CD4-positive, alpha-beta T cell treated with Interleukin-12 subunit alpha and Interleukin-12 subunit beta, for 1 hour (primary cell): ENCODE measurements around the gene PIAS4.

Experiments
- DNase-seq: peaks from one replicate; pipeline ENCODE4 v3.0.0-alpha.2; 2020

PIAS4 gene

GRCh38 chr19:4060621-4061177, 53.2 kb downstream of the PIAS4 start:
- DNase-seq, result no peak

GRCh38 chr19:4061178-4061682, 53.7 kb downstream of the PIAS4 start:
- DNase-seq, result peak; percentile 55

- DNase-seq, result no peak
These were observed 54.3 kb downstream of the PIAS4 start for GRCh38 chr19:4061683-4062418.

- no peak for DNase-seq
These were observed 55.2 kb downstream of the PIAS4 start for GRCh38 chr19:4062419-4063368.

GRCh38 chr19:4063369-4064148, 56.0 kb downstream of the PIAS4 start:
- DNase-seq, result no peak

GRCh38 chr19:4064149-4064495, 56.6 kb downstream of the PIAS4 start:
- DNase-seq, result no peak

GRCh38 chr19:4064496-4065260, 57.1 kb downstream of the PIAS4 start:
- peak; percentile 58 for DNase-seq

- DNase-seq, result peak; percentile 98
These were observed 58.1 kb downstream of the PIAS4 start for GRCh38 chr19:4065430-4066175.

GRCh38 chr19:4066176-4066606, 58.7 kb downstream of the PIAS4 start:
- no peak for DNase-seq

GRCh38 chr19:4066682-4067395, 59.3 kb downstream of the PIAS4 start, which contains the start of gene ZBTB7A:
TSS of gene ZBTB7A (minus strand) at chr19:4066899. CDS start at chr19:4055232, 11,667 bp downstream.
- peak; percentile 84 for DNase-seq

GRCh38 chr19:4067396-4068046, 60.0 kb downstream of the PIAS4 start:
- no peak for DNase-seq

GRCh38 chr19:4068047-4068966, 60.8 kb downstream of the PIAS4 start:
- DNase-seq, result no peak

GRCh38 chr19:4069331-4069959, 61.9 kb downstream of the PIAS4 start:
- peak; percentile 71 for DNase-seq

GRCh38 chr19:4071610-4072009, 64.1 kb downstream of the PIAS4 start:
- DNase-seq, result no peak

- no peak for DNase-seq
These were observed 67.8 kb downstream of the PIAS4 start for GRCh38 chr19:4075373-4075772.

GRCh38 chr19:4077007-4077374, 69.5 kb downstream of the PIAS4 start:
- no peak for DNase-seq

GRCh38 chr19:4077800-4078684, 70.5 kb downstream of the PIAS4 start:
- peak; percentile 49 for DNase-seq
